HS-27A (cell line): ENCODE data around the gene WNT4.

Experiments
- DNase-seq: peaks from one replicate; pipeline ENCODE4 v3.0.0-alpha.2; 2012; ENCODE audit warnings: low read depth, missing footprints

The WNT4 gene

GRCh38 chr1:22108339-22109105 is 34.4 kb downstream of the WNT4 start:
- DNase-seq = no peak

DNA sequence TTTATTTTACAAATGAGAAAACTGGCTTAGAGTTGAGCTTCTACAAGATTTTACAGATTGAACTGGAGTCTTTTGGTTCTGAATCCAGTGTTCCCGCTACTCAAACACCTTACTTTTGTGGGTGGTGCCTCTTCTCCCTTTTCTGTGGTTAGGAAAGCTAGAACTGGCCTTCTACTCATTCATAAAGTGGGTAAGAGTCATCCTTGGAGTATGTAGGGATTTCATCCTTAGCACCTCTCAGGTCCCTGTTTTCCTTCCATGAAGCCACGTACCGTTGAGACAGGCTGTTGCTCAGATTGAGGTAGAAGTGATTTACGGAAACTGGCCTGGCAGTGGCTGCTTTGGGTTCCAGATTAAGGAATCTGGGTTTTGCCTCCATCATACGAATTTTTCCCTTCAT is 35.8 kb downstream of the WNT4 start:
- DNase-seq = no peak

- no peak for DNase-seq
Observed at GRCh38 chr1:22105611-22106207, 37.2 kb downstream of the WNT4 start.

DNA sequence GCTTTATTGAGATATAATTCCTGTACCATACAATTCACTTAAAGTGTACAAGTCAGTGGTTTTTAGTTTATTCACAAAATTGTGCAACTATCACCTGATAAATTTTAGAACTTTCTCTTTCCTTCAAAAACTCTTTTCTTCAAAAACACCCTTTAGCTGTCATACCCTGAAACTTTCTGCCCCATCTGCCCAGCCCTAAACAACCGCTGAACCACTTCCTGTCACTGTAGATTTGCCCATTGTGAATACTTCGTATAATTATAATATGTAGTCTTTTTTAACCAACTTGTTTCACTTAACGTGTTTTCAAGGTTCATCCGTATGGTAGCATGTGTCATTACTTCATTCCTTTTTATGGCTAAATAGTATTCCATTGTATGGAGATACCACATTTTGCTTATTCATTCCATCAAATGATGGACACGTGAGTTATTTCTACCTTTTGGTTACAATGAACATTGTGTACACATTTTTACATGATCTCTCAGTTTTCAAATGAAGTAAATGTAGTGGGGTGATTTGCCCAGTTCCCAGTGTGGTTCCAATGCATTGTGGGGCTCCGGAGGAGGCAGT is 37.9 kb downstream of the WNT4 start:
- DNase-seq = no peak

DNA sequence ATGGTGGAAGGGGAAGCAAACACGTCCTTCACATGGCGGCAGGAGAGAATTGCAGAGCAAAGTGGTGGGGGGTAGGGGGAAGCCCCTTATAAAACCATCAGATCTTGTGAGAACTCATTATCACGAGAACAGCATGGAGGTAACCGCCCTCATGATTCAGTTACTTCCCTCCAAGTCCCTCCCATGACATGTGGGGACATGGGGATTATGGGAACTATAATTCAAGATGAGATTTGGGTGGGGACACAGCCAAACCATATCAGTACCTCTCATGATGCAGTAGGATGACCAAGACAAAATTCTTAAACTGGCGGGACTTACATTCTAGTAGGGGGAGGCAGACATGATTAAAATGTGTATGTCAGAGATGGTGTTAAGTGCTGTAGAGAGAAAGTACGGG is 38.8 kb downstream of the WNT4 start:
- DNase-seq = no peak

GRCh38 chr1:22102746-22103145 is 40.2 kb downstream of the WNT4 start:
- DNase-seq = no peak

- DNase-seq = no peak
Observed at GRCh38 chr1:22101995-22102394, 40.9 kb downstream of the WNT4 start.

- no peak for DNase-seq
Observed at GRCh38 chr1:22101199-22101598, 41.7 kb downstream of the WNT4 start.

DNA sequence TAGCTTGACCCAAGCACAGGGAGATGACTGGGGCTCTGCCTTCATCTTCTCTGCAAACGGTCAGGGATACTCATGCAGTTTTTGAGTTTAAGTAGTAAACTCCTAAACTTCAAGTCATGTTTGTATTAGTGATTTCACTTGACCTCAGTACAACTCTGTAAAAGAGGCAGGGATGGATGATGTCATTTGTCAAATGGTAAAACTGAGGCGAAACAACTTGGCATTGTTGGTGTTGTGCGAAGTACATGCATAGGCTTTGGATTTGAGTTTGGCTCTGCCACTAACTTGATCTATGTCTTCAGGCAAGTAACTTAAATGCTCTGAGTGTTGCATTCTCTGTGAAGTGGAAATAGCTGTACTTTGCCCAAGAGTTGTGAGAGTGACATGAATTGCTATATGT is 42.7 kb downstream of the WNT4 start:
- DNase-seq = no peak

DNA sequence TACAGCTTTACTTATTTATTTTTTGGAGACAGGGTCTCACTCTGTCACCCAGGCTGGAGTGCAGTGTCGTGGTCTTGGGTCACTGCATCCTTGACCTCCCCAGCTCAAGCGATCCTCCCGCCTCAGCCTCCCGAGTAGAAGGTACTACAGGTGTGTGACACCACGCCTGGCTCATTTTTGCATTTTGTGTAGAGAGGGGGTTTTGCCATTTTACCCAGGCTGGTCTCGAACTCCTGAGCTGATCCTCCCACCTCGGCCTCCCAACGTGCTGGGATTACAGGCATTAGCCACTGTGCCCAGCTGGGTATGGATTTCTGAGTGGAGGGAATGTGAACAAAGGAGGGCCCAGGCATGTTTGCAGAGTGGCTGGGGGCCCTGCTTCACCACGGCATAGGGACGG is 44.1 kb downstream of the WNT4 start:
- no peak for DNase-seq

GRCh38 chr1:22096463-22096862 is 46.4 kb downstream of the WNT4 start:
- no peak for DNase-seq

DNA sequence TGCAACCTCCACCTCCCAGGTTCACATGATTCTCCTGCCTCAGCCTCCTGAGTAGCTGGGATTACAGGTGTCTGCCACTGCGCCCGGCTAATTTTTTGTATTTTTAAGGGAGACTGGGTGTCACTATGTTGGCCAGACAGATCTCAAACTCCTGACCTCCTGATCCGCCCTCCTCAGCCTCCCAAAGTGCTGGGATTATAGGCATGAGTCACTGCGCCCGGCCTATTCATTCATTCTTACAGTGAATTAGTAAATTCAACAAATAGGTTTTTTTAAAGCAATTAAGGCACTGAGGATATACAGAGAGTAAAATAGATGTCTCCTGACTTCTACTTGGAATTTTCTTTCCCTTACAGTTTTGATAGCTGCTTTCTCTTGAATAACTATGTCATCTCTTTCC is 46.9 kb downstream of the WNT4 start:
- DNase-seq = no peak

DNA sequence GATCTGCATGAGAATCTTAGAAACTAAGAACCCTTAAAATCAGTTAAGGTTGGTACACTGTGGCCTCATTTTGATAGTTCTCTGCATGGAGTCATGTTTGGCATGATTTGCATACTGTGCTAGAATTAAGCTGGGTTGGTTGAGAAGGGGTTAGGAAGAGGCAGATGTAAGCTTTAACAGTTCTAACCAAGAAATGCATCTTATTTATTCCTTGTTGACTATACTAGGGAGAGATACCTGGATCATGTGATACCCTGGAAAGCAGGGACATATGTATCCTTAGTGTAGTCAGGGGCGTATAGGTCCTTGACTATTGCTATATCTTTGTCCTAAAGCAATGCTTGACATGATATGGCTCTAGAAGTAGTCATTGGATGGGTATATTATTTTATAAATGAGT is 49.4 kb downstream of the WNT4 start:
- no peak for DNase-seq

GRCh38 chr1:22092026-22092768 is 50.7 kb downstream of the WNT4 start:
- peak; percentile 9 for DNase-seq

DNA sequence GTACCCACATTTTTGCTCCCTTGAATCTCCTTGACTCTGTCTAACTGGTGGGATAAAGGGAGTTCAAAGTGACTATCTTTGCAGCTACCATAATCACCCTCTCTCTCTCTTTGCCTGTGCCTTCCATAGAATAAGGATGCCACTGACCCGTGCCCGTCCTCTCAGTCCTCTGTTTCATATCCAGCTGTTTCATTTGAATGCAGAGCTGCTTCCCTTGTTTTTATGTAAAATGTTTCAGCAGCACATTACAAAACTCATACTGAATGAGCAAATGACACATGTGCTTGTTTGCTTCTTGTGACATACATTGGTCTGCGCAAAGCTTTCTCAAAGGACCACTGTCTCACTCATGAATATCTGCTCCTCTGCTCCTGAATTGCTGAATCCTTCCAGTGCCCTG is 52.0 kb downstream of the WNT4 start:
- DNase-seq = no peak

GRCh38 chr1:22089787-22090186 is 53.1 kb downstream of the WNT4 start:
- DNase-seq = no peak

DNA sequence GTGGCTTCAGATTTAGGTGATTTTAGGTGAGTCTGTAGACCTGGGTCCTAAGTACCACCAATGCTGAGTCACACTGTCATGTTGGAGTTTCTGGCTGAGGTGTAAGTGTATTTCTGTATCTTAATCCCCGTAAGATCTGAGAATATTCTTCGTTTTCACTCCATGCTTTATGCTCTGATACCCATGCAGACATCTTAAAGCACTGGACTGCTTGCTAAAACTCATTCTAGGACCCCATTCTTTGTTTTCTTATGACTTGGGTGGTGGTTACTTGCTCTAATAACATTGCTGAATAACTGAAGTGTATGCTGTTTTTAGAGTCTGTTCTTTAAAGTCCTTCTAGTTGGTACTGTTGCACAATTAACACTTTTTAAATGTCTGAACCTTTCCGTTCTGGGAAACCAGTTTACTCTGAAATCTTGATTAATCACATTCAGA is 53.7 kb downstream of the WNT4 start:
- no peak for DNase-seq

DNA sequence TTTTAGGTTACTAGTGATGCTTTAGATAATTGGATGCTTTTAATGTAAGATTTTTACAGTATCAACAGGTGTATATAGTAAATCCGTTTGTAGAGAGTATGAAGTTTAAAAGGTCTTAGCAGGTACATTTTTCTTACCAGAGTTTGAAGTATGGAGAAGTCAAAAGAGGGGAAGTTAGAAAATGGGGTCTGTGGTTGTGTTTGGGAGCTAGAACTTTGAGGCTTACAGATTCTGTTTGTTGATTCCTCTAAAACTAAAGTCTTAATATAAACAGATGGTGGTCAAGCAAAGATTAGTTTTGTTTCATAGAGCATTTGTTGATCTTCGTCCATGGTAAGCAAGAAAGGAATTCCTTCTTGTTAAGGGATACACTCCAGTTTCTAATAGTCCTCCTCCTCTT is 54.6 kb downstream of the WNT4 start:
- DNase-seq = no peak

- DNase-seq = no peak
Observed at GRCh38 chr1:22080191-22080590, 62.7 kb downstream of the WNT4 start.

- no peak for DNase-seq
Observed at GRCh38 chr1:22078133-22078532, 64.8 kb downstream of the WNT4 start.

- DNase-seq = no peak
Observed at GRCh38 chr1:22077728-22078127, 65.2 kb downstream of the WNT4 start.

GRCh38 chr1:22076346-22076745 is 66.6 kb downstream of the WNT4 start:
- DNase-seq = no peak

- no peak for DNase-seq
Observed at GRCh38 chr1:22075718-22076117, 67.2 kb downstream of the WNT4 start.
